Adrenal gland (tissue), 12 donors: ENCODE results near the gene LMNTD1. TPM values are rescaled to one million over a fixed set of nuclear protein-coding genes. Genes with fewer than 3 reads are reported as not detected.

ENCODE experiments used
- DNase-seq, 7 donors: peaks; one replicate each; pipeline ENCODE4 v3.0.0-alpha.2; 2019 to 2020
- H3K27ac ChIP-seq, 5 donors: fragments of 200-600 bp; sonication (generic) in 4 of 5; 1 replicate in 3 of 5; 2 replicates in 2 of 5; pipeline versions ENCODE4 v1.5.1 to v1.8.0; 2016 to 2020; ENCODE audit warnings: mild to moderate bottlenecking in 1 of 5
- H3K27me3 ChIP-seq: fragments of 200-600 bp; 2 replicates; pipeline ENCODE4 v1.8.0; 2021
- H3K36me3 ChIP-seq, 2 donors: fragments of 200-600 bp; replicated peaks in 1 of 2; 1 replicate in 1 of 2; 2 replicates in 1 of 2; pipeline versions ENCODE4 v1.5.1 to v1.8.0; 2018 to 2022
- H3K4me1 ChIP-seq, 2 donors: fragments of 200-600 bp; replicated peaks in 1 of 2; 1 replicate in 1 of 2; 2 replicates in 1 of 2; pipeline versions ENCODE4 v1.5.1 to v1.8.0; 2018 to 2021
- H3K4me3 ChIP-seq, 4 donors: fragments of 200-600 bp; sonication (generic) in 3 of 4; one replicate each; pipeline ENCODE4 v1.5.1; 2016 to 2018
- H3K9me3 ChIP-seq, 3 donors: fragments of 200-600 bp; sonication (generic) in 1 of 3; replicated peaks in 1 of 3; 1 replicate in 2 of 3; 2 replicates in 1 of 3; pipeline versions ENCODE4 v1.5.1 to v1.8.0; 2016 to 2021
- CTCF ChIP-seq, 6 experiments: fragments of 450-650 bp in 4 of 6; fragments of 200-600 bp in 2 of 6; sonication (generic) in 1 of 6; IDR thresholded peaks; 1 replicate in 5 of 6; 2 replicates in 1 of 6; pipeline versions ENCODE4 v1.5.1 to v1.8.0; 2016 to 2021; ENCODE audit warnings: antibody characterized with exemption in 6 of 6, mild to moderate bottlenecking in 2 of 6, moderate library complexity in 1 of 6
- POLR2A ChIP-seq, 2 donors: fragments of 450-650 bp; IDR thresholded peaks; one replicate each; pipeline ENCODE4 v1.6.1; 2017; ENCODE audit warnings: antibody characterized with exemption in 2 of 2, mild to moderate bottlenecking in 2 of 2, moderate library complexity in 1 of 2
- WGBS, 4 donors: extraction: QIAGEN DNeasy Blood & Tissue Kit in 2 of 4; methylation state at CpG; one replicate each; pipeline versions ENCODE4 v1.1.5 to v1.1.7; 2013 to 2017; 5-methylcytosine and 5-hydroxymethylcytosine counted together
- intact Hi-C, 2 donors: fragments of 100-400 bp; cut with DNase I; formaldehyde crosslinking; loops; one replicate each; pipeline versions ENCODE4 v1.14.1 to v1.15.0; 2022 to 2023
- polyA plus RNA-seq, 3 donors: library from polyadenylated mRNA; stranded (reverse); fragments of 200-250 nt in 2 of 3; fragments of 350-450 nt in 1 of 3; fragmentation: Illumina TruSeq in 1 of 3; extraction: RNeasy Lipid Tissue Mini Kit (QIAGEN cat#74804) in 1 of 3; gene quantifications; one replicate each; pipeline ENCODE4 v1.2.3, GENCODE V29; 2013 to 2014
- total RNA-seq, 9 donors: library from RNA; depleted of rRNA in 4 of 9; stranded (reverse); fragments of >200 nt in 4 of 9; fragments of 120-200 nt in 1 of 9; fragmentation: NEBNext Ultra II Directional in 1 of 9; extraction: Animal tissue kit (Norgen Biotek cat#: 25700) in 1 of 9; gene quantifications; one replicate each; pipeline versions ENCODE4 v1.1.0 to v1.2.4, GENCODE V29; 2013 to 2023
- donor health status: healthy with polysubstance abuse.
- donor health status: Bipolar disorder and iron deficiency.
- donor health status: DM: yes; HTN: yes; CAD: no.
- donor health status: DM: no; HTN: no; CAD: no.
- donor health status: DM: no; HTN: no; CAD: no.
- donor health status: DM: yes; HTN: yes; CAD: no.

LMNTD1 gene
- total and polyA plus RNA-seq, 12 donors, result 0.27 to 4.9 (median 0.46) TPM; not detected in 9

- H3K4me1 ChIP-seq, result peaks cover 0 to 6% of the 10 kb centered on the region in 2 donors
- WGBS, 4 donors, result 74 to 79% (median 78%) methylated on average over 3 of the region's 3 CpGs
- no peak overlapping the region for H3K27ac ChIP-seq
- intact Hi-C loops, result loop anchor here in 1 of 2 donors (10.0 kb wide), 1 partner anchor 119 kb away; the partner anchor contains the start of gene LMNTD1
- no peaks in the 10 kb centered on the region for H3K9me3 ChIP-seq
- TF ChIP-seq CTCF (IDR thresholded peaks at IDR 0.05), result no peak
- TF ChIP-seq POLR2A (IDR thresholded peaks at IDR 0.05), result no peak
- H3K36me3 ChIP-seq, result no peaks in the 10 kb centered on the region
- DNase-seq, result no peak
- H3K27me3 ChIP-seq, result no peaks in the 10 kb centered on the region
- H3K4me3 ChIP-seq, result no peak overlapping the region
Observed at GRCh38 chr12:25435431-25435830, 117.7 kb downstream of the LMNTD1 start.

- Histone ChIP-seq H3K9me3 (no peaks in the 10 kb centered on the region), H3K4me1 (peaks cover 0 to 6% of the 10 kb centered on the region in 2 donors), H3K27ac (no peak overlapping the region), H3K27me3 (no peaks in the 10 kb centered on the region), H3K36me3 (no peaks in the 10 kb centered on the region), H3K4me3 (no peak overlapping the region)
- DNase-seq, result no peak
- WGBS, 4 donors, result 63 to 81% (median 77%) methylated on average over 3 of the region's 3 CpGs
- intact Hi-C loops, result loop anchor here in 1 of 2 donors (10.0 kb wide), 1 partner anchor 120 kb away; the partner anchor contains the start of gene LMNTD1
- no peak for TF ChIP-seq CTCF (IDR thresholded peaks at IDR 0.05)
- no peak for TF ChIP-seq POLR2A (IDR thresholded peaks at IDR 0.05)
Observed at GRCh38 chr12:25434515-25434914, 118.6 kb downstream of the LMNTD1 start.

- Histone ChIP-seq H3K4me1 (peaks cover 0 to 6% of the 10 kb centered on the region in 2 donors), H3K27ac (no peak overlapping the region), H3K4me3 (no peak overlapping the region), H3K27me3 (no peaks in the 10 kb centered on the region), H3K36me3 (no peaks in the 10 kb centered on the region), H3K9me3 (no peaks in the 10 kb centered on the region)
- intact Hi-C loops, result loop anchor here in 1 of 2 donors (10.0 kb wide), 1 partner anchor 121 kb away; the partner anchor contains the start of gene LMNTD1
- WGBS, 4 donors, result 30 to 56% (median 34%) methylated on average over 3 of the region's 3 CpGs
- TF ChIP-seq POLR2A (IDR thresholded peaks at IDR 0.05), result no peak
- no peak for DNase-seq
Observed at GRCh38 chr12:25433581-25434325, 119.3 kb downstream of the LMNTD1 start.

GRCh38 chr12:25433024-25433423 lies 120.1 kb downstream of the LMNTD1 start:
- intact Hi-C loops, result loop anchor here in 1 of 2 donors (10.0 kb wide), 1 partner anchor 122 kb away; the partner anchor contains the start of gene LMNTD1
- Histone ChIP-seq H3K9me3 (no peaks in the 10 kb centered on the region), H3K27ac (no peak overlapping the region), H3K4me3 (no peak overlapping the region), H3K27me3 (no peaks in the 10 kb centered on the region), H3K36me3 (no peaks in the 10 kb centered on the region), H3K4me1 (peaks cover 0 to 6% of the 10 kb centered on the region in 2 donors)
- TF ChIP-seq CTCF (IDR thresholded peaks at IDR 0.05) (no peak), POLR2A (IDR thresholded peaks at IDR 0.05) (no peak)
- DNase-seq, result no peak
